HepG2 (cell line): Measurements from ENCODE around the gene PURB. TPM values are rescaled to one million over a fixed set of nuclear protein-coding genes. Genes with fewer than 3 reads are reported as not detected.

Source experiments
- ELF4 ChIP-seq: sonication (generic); formaldehyde crosslinking; IDR thresholded peaks from 2 replicates; pipeline ENCODE4 v1.5.0; 2020; ENCODE audit warnings: missing genetic modification reagents, mild to moderate bottlenecking, moderate library complexity, borderline replicate concordance
- FOXO1 ChIP-seq: sonication (generic); formaldehyde crosslinking; IDR thresholded peaks from 2 replicates; pipeline ENCODE4 v1.4.0; 2020; ENCODE audit warnings: missing genetic modification reagents
- HOXA9 ChIP-seq: sonication (generic); formaldehyde crosslinking; IDR thresholded peaks from 2 replicates; pipeline ENCODE4 v1.8.1; 2022; ENCODE audit warnings: missing genetic modification reagents, mild to moderate bottlenecking, moderate library complexity, borderline replicate concordance
- SSRP1 ChIP-seq: IDR thresholded peaks from 2 replicates; pipeline ENCODE4 v1.6.1; 2016; ENCODE audit warnings: control low read depth
- YEATS4 ChIP-seq: sonication (generic); formaldehyde crosslinking; IDR thresholded peaks from 2 replicates; pipeline ENCODE4 v1.4.0; 2020; ENCODE audit warnings: missing genetic modification reagents, borderline replicate concordance
- ZNF407 ChIP-seq: sonication (generic); formaldehyde crosslinking; IDR thresholded peaks from one replicate; pipeline ENCODE4 v1.5.1; 2020; ENCODE audit warnings: mild to moderate bottlenecking, missing genetic modification reagents; ENCODE audit errors: not compliant biosample characterization
- ZNF574 ChIP-seq: sonication (generic); formaldehyde crosslinking; IDR thresholded peaks from 2 replicates; pipeline ENCODE4 v1.4.0; 2020; ENCODE audit warnings: missing genetic modification reagents
- ZNF646 ChIP-seq: sonication (generic); formaldehyde crosslinking; IDR thresholded peaks from 2 replicates; pipeline ENCODE4 v1.9.0; 2021; ENCODE audit warnings: mild to moderate bottlenecking, missing genetic modification reagents
- ZNF790 ChIP-seq: sonication (generic); formaldehyde crosslinking; IDR thresholded peaks from 2 replicates; pipeline ENCODE4 v1.8.0; 2022; ENCODE audit warnings: missing genetic modification reagents, mild to moderate bottlenecking, borderline replicate concordance
- polyA plus RNA-seq, 8 experiments: library from polyadenylated mRNA; depleted of rRNA in 3 of 8; stranded (reverse) in 7 of 8; unstranded in 1 of 8; fragments of >200 nt; fragmentation: Illumina TruSeq in 4 of 8; extraction: Trizol in 4 of 8; gene quantifications; 2 replicates each; pipeline versions ENCODE4 v1.2.1 to v1.2.3, GENCODE V29; 2011 to 2016; ENCODE audit warnings: low read depth in 4 of 8, missing spikeins in 1 of 8, mixed read lengths in 1 of 8; ENCODE audit not compliant: insufficient read depth in 1 of 8
- total RNA-seq, 5 experiments: library from RNA; depleted of rRNA; stranded (reverse); fragments of >200 nt; fragmentation: Illumina TruSeq; extraction: Trizol; gene quantifications; 2 replicates each; pipeline ENCODE4 v1.2.3, GENCODE V29; 2016; ENCODE audit warnings: low read depth in 1 of 5
- TF ChIP-seq, protein P1 (sequence below): sonication (generic); formaldehyde crosslinking; IDR thresholded peaks from 2 replicates; pipeline ENCODE4 v1.8.0; 2022; ENCODE audit warnings: mild to moderate bottlenecking, missing genetic modification reagents, moderate library complexity

Gene PURB
- total and polyA plus RNA-seq, 2 of the 13 experiments (the other 11 are each of a cell fraction or from before 2014, with no cell fraction given) = 2.3 to 4.3 TPM

GRCh38 chr7:44847509-44847919 is 37.8 kb downstream of the PURB start (continued):
- TF ChIP-seq ZNF646 (CRISPR knock-in tag) (no peak), ZNF790 (CRISPR knock-in tag) (no peak; the same call in 1 of the 2 replicates), YEATS4 (no peak), FOXO1 (CRISPR knock-in tag) (no peak), HOXA9 (CRISPR knock-in tag) (no peak), ZNF574 (peak; percentile 40; the same call in 1 of the 2 replicates), ZNF407 (CRISPR knock-in tag) (no peak), ELF4 (CRISPR knock-in tag) (no peak), SSRP1 (CRISPR knock-in tag) (no peak)
- TF ChIP-seq, protein P1, sequence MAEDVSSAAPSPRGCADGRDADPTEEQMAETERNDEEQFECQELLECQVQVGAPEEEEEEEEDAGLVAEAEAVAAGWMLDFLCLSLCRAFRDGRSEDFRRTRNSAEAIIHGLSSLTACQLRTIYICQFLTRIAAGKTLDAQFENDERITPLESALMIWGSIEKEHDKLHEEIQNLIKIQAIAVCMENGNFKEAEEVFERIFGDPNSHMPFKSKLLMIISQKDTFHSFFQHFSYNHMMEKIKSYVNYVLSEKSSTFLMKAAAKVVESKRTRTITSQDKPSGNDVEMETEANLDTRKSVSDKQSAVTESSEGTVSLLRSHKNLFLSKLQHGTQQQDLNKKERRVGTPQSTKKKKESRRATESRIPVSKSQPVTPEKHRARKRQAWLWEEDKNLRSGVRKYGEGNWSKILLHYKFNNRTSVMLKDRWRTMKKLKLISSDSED (CRISPR knock-in tag) = no peak
